GM19324 (cell line): ENCODE data around the gene SLC2A4RG.
"Not testable (repeated sequence)": the region's sequence is repeated elsewhere in the genome, so short reads cannot be mapped to it uniquely, and the experiment has no call there.

Experiments
- ATAC-seq: cut with Tn5 transposase; IDR thresholded peaks from one replicate; pipeline ENCODE4 v1.9.1; 2021; ENCODE audit warnings: mild to moderate bottlenecking, moderate library complexity; ENCODE audit not compliant: unreplicated experiment, low FRiP score

Gene SLC2A4RG

GRCh38 chr20:63772781-63773518 lies 33.4 kb downstream of the SLC2A4RG start:
- no peak for ATAC-seq

DNA sequence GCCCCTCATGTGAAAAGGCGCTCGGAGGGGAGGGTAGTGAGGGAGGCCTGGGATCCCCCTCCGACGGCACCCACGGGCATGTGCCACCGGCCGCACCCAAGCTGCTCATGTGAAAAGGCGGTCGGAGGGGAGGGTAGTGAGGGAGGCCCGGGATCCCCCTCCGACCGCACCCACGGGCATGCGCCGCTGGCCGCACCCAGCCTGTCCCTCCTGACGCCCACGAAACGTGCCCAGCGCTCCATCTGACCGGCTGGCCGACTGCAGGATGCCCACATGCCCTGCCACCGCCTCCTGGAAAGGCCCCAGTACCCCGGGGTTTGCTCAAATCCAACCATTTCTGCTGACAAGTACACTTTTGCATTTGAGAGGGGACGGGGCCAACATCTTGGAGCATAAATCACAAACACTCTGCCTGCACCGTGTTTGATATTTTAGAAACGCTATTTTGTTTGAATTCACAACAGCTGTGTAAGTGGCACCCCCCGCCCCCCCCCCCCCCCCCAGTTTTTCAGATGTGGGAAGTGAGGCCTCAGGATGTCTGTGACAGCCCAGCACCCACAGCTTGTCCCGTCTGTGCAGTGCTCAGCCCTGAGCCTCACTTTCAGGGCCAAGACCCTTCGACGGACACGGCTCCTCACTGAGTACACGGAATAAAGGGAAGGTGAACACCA lies 34.1 kb downstream of the SLC2A4RG start:
- no peak for ATAC-seq

DNA sequence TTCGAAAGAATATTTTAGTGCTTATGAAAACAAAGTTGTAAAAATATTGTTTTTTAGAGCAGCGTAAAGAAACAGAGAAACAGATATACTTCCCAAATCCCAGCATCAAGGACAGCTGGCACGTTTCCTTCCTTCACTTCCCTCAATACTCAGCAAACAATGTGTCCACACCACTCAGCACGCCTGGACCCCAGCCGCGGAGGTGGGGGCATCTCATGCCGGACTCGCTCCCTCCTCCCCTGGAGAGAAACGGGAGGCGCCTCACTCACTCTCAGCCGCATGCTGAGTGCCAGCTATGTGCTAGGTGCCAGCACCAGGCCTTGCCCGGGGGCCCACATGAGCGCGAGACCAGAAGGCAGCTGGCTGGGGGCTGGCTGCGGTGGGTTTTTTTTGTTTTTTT lies 34.7 kb downstream of the SLC2A4RG start:
- no peak for ATAC-seq

DNA sequence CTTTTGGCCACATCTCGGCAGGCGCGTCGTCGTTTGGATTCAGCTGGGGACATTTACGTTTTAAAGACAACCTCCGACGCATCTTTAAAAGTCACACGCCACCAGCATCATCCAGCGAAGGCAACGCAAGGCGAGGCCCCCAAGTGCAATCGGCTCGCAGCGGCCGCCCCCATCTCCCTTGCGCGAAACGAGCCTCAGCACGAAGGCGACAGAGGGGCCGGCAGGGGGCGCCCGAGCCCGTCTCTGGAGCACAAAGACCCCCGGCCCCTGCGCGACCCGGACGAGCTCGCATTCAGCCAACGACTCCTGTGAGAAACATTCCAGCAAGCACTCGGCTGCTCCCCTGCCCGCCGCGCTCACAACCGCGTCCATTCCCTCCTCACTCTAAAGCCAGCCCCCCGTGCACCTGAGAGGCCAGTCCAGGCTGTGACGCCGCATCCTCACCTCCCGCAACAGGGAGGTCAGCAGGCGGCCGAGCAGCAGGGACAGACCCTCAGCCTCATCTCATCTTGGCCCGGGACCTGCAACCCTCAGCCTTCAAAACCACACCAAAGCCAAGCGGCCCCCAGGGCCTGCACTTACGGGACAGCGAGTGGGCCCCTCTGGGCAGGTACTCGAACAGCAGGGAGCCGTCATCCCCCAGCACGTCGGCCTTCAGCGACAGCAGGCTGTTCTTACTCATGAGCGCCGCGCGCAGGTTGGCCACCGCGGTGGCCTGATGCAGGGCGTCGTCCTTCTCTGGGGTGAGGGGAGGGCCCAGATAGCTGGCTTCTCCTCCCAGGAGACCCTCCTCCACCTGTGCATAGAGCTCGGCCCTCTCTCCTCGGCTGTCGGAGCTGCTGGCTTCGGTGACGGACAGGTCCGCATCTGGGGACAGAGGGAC lies 35.8 kb downstream of the SLC2A4RG start:
- no peak for ATAC-seq

GRCh38 chr20:63776875-63777274 lies 37.3 kb downstream of the SLC2A4RG start:
- ATAC-seq = not testable (repeated sequence)

- ATAC-seq = no peak
Measured at GRCh38 chr20:63777614-63778013, 38.0 kb downstream of the SLC2A4RG start.

DNA sequence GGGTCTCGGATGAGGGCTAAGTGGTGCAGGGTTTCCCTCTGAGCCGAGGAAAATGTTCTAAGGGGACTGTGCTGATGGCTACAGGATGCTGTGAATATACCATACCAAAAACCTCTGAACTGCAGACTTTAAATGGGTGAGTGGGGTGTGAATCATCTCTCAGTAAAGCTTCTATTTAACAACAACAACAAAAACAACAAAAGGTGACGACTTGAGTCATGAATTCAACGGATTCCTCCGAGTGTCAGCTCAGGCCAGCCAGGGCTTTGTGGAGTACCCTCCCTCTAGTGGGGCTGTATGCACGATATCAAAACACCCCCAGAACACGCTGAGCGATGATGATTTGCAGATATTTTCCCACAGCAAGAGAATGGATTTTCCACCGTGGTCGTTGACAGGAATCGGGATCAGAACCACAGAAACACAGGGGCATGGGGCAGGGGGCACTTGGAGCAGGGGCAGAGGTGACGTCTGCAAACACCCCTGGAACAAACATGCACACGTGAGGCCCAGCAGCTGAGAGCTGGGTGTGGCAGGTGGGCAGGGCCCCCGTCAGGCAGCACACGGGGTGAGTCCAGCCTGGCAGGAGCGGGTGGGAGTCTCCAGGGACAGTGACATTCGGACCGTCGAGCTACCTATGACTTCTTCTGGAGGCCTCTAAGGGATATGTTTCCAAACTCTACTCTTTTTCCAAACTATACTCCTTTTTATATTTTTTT lies 38.6 kb downstream of the SLC2A4RG start:
- ATAC-seq = no peak

GRCh38 chr20:63778857-63779256 lies 39.3 kb downstream of the SLC2A4RG start:
- no peak for ATAC-seq

DNA sequence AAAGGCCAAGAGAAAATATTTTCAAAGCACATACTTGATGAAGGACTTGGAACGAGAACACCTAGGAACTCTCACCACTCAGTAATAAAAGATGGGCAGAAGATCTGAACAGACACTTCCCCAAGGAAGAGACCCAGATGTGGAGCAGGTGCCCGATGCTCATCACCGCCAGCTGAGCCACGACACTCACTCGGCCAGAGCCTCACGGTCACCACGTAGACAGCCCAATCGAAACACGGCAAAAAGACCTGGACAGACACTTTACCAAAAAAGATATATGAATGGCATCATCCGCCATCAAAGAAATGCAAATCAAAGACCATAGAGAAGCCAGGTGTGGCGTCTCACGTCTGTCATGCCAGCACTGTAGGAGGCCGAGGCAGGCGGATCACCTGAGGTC lies 41.6 kb downstream of the SLC2A4RG start:
- no peak for ATAC-seq

DNA sequence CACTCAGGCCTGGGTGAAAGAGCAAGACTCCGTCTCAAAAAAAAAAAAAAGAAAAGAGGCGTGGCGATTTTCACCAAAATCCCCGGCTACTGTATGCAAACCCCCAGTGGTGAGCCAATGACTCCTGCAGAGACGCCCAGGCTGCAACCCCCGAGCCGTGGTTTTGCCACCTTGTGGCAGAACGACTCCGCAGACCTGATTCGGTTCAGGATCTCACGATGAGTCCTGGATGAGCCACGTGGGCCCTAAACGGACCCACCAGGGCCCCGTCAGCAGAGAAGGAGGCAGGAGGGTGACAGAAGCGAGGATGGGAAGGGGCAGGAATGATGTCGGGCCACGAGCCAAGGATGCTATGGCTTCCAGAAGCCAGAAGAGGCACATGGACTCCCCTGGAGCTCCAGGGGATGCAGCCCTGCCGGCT lies 42.5 kb downstream of the SLC2A4RG start:
- no peak for ATAC-seq

DNA sequence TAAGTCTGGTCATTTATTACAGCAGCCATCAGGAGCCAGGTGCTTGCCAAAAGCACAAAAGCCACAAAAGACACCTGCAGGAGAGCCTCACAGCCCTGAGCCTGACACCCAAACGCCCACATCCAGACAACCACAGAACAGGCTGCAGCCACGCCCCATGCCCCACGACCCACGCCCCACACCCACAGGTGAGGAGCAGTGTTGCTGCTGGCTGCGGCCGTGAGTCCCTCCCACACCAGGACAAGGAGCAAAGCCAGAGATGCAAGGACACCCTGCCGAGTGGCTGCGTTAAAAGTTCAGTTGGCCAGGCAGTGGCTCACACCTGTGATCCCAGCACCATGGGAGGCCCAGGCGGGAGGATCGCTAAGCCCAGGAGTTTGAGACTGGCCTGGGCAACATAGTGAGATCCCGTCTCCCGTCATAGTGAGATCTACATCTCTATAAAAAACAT lies 43.0 kb downstream of the SLC2A4RG start:
- ATAC-seq = no peak

DNA sequence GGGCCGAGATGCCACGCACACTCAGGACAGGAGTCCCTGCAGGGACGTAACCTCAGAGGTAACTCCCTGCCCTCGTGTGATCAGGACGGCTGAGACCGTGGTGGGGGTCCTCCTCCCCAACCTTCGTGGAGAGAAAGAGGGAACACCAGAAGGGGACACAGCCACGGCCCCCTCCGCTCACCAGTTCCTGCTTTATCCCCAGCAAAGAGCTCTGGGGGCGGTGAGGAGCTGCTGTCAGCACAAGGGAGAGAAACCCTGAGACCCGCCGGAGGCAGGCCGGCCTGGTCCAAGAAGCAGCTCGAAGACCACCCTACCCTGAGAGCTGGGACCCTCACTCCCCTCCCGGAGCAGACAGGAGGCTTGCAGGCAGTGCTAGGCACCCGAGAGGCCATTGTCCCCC lies 44.4 kb downstream of the SLC2A4RG start:
- no peak for ATAC-seq

DNA sequence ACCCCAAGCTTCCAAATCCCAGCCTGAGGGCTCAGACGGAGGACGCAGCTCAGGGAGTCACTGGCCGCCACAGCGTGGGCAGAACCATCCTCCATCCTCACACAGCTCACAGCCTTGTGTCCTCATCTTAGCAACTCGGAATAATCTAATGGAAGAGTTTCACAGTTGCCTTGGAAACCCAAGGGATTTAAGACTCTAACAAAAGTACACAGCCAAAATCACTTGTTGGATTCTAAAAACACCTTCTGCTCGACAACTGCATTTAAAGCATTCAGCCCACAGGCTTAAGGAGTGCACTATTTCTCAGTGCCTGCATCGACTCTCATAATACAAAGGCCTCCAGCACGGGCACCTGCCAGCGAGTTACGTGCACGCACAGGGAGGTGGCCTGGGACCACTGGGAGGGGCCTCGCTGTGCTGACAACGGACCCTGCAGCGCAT lies 46.1 kb downstream of the SLC2A4RG start:
- ATAC-seq = no peak

- ATAC-seq = no peak
Measured at GRCh38 chr20:63787302-63787701, 47.7 kb downstream of the SLC2A4RG start.

DNA sequence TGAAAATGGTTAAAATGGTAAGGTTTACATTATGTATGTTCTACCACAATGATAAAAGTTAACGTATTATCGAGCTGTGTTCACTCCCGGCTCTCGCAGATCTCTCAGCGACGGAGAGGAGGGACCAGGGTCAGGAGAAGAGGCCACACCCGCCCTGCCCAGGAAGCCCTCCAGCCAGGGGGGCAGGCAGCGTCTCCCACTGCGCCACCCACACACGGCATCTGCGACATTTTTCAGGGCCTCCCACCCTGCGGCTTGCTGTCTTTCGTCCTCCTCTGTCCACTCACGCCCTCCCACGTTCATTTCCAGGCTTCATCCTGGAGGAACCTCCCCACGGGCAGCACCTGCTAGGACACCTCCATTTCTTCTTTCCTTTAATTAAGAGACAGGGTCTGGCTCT lies 48.2 kb downstream of the SLC2A4RG start:
- ATAC-seq = no peak

DNA sequence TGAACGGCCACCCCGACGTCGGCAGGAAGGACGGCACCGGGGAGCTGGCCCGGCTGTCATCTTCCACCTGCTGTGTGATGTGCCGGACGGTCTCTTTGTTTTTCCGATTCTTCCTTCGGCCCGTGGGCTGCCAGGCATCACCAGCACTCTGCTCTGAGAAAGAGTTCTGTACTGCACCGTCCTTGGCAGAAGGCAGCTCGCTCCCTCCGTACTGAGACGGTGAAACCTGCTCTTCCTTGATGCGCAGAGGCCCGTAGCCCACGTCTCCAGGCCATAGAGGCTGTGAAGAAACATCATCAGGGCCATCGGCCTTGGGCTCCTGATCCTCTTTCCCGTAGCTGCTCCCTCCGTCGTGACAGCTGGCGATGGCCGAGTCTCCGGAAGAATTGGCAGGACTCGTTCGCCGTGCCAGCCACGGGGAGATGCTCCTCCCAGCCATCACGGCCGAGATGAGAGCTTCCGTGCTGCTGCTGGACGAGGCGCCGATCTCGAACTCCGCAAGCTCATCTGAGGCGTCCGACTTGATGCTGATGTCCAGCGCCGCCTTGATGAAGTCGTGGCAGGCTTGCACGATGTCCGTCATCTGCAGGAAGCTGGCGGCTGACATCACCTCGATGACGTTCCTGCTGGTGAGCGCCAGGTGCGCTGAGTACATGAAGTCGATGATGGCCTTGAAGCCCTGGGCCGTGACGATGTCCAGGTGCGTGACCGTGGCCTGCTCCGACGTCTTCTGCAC lies 50.4 kb downstream of the SLC2A4RG start:
- no peak for ATAC-seq

DNA sequence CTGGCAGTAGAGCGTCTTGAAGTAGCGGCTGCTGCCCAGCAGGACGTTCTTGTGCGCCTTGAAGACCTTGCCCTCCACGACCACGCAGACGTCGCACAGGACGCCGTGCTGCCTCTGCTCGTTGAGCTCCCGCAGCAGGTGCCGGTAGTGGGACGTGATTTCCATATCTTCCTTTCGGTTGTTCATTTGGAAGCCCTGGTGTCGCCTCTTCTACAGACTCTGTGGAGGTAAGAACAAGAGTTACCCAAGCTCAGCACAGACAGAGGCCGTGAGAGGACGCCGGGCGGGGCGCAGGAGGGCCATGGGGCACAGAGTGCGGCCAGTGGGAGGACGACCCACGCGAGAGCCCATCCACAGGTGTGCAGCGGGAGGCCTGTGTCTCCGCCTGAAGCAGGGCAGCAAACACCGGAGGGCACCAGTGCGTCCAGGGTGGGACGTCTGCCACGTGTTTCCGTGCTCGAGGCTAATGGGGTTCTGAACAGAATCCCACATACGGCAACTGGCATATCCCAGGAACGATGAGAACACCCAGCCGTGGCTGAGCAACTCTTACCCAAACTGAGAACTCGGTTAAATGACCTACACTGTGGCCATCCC lies 51.1 kb downstream of the SLC2A4RG start:
- no peak for ATAC-seq

- ATAC-seq = no peak
Measured at GRCh38 chr20:63791497-63792156, 52.1 kb downstream of the SLC2A4RG start.

- no peak for ATAC-seq
Measured at GRCh38 chr20:63792866-63793265, 53.3 kb downstream of the SLC2A4RG start.
